ELF-1 (cell line): ENCODE measurements around the gene NCS1.

Source experiments
- DNase-seq: peaks from one replicate; pipeline ENCODE4 v3.0.0-alpha.2; 2016; ENCODE audit warnings: low read depth, low spot score

NCS1 gene

DNA sequence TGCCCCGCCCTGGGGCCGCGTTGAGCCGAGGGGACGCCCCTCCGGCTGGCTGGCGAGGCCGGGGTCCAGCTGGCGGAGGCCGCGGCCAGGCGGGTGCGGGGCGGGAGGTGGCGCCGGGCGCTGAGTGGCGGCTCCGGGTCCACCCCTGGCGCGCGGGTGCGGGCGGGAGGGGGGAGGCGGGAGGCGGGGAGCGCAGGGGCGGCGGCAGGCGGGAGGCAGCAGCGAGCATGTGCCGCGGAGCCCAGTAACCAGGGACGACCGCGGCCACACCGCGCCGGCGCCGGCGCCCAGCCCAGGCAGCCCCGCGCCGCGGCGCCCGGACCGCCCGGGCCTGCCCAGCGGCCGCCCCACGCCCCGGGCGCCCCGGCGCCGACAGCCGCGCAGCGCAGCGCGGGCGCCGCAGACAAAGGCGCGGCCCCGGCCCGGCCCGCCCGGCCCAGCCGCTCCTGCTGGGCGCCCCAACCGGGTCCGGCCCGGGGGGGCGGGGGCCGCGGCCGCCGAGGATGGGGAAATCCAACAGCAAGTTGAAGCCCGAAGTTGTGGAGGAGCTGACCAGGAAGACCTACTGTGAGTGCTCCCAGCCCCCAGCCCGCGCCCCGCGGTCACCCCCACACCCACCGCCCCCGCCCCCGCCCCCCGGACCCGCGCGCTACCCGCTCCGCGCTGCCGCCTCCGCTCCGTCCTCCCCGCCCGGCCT, at the start of gene NCS1:
Gene NCS1 (plus strand): TSS at position 244 of the 697 bp plus-strand sequence. CDS start 260 bp downstream, at position 504.
- no peak for DNase-seq

DNA sequence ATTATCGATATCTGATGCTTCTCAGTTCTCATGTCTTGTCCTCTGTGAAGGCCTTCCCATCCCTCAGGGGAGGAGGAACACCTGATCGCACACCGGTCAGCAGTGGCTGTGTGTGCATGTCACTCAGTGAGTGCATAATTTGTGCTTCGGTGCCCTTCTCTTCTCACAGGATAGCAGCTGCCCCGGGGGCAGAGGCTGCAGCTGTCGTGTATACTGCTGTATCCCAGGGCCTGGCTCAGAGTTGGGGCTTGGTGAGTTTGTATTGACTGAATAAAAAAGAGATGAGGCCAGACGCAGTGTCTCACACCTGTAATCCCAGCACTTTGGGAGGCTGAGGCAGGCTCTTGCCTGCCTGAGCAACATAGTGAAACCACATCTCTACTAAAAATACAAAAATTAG, 49.7 kb upstream of the NCS1 start:
- peak; percentile 36 for DNase-seq

DNA sequence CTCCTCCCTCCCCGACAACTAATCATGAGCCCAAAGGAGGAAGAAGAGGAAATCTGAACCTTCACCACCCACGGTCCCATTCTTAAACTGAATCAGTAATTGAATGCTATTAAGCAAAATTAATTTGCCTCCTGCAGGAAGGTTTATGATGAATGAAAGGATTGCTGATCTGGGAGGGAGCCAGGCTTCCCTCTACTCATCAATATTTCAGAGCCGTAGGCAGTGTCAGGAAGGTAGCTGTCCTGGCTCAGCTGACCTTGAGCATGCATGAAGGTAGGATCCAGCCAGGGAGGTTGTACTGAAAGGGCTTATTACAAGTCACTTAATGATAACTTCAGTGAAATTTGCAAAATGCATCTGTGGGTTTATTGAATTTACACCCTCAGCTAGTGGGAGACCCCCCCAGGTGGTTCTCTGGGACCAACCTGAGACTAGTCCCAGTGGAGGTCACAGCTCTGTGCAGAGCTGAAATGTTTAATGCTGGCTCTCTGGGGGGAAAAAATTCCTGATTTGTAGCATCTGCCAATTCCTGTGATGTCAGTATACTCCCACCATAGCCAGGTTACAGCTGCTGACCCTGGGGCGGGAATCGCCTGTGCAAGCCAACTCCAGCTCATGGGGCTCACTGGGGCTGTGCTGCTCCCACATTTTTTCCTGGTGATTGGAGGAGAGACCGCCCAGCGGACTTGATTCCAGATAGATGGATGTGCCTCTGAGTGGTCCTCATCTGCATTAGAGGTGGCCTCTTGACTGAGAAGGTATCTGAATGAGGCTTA, 47.9 kb upstream of the NCS1 start:
- no peak for DNase-seq

DNA sequence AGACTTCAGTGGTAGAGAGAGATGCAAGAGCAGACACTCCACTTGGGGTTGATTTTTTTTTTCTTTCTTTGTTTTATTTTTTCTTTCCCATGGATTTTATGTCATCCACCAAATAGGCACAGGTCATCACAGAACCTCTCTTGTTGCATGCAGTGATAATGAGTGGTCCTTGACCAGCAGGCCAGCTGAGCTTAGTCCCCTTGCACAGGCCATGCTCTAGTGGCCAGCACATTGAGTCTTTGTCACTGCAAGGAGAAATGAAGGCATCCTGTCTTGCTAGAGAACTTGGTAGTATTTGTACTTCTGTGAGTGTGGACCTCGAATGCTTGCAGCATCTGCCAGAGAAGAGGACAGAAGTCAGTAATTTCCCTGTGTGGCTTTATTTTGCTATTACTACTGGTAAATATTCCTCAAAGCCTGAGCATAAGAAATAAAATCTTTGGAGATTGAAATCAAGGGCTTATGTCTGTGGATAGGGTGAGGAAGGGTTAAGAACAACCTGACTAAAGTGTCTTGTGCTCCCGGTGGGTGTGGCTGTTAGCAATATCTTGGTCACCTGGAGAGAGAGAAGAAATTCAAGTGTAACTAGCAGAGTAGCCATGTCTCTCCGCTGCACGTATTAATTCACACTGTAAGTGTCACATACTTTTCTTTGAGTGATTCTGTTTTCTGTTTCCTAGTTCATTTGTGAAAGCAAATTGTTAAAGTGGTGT, 45.3 kb upstream of the NCS1 start:
- no peak for DNase-seq

DNA sequence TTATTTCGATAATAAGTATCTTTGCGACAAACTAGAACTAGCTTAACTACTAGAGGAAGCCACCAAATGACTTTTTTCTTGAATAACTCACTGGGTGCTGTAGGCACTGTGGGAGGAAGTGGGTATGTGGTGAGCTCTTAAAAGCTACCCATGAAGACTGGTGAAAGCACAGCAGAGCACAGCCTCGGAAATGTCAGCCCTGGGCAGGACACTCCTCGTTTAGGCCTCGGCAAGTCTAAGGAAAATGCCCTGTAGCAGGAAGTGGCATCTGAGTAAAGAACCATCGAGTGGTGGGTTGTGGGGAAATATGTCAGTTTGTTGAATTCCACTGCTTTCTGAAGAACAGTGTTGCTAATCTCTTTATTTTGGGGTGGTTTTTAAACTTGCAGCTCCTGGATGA, 44.0 kb upstream of the NCS1 start:
- DNase-seq, result no peak

DNA sequence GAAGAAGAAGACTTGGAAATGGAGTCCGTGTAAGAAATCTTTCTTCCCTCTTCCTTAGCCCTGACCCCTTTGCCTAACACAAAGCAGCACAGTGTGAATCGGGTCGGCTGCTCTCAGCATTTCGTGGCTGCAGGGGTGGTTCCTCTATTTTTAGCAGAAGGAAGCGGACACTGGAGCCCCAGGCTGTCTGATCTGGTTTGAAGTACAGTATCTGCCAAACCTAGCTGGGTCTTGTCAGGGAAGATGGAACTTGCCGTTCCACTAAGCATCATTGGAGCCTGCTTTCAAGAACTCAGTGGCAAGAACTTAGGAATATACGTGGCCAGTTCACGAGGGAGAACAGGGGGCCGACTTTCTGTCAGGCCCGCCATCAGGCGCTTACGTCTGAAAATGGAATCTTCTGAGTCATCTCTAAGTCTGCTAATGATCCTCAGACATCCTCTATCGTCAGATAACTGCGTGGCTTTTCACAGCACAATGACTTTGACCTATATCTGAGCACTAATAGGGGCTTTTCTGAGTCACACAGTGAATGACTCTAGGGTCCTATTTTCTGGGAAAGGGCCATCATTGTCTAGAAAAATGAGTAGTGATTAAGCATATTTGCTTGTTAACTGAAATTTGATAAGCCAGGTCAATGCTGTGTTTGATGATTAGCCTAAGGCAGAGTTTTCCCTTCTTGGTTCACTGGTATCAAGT, 43.3 kb upstream of the NCS1 start:
- no peak for DNase-seq

DNA sequence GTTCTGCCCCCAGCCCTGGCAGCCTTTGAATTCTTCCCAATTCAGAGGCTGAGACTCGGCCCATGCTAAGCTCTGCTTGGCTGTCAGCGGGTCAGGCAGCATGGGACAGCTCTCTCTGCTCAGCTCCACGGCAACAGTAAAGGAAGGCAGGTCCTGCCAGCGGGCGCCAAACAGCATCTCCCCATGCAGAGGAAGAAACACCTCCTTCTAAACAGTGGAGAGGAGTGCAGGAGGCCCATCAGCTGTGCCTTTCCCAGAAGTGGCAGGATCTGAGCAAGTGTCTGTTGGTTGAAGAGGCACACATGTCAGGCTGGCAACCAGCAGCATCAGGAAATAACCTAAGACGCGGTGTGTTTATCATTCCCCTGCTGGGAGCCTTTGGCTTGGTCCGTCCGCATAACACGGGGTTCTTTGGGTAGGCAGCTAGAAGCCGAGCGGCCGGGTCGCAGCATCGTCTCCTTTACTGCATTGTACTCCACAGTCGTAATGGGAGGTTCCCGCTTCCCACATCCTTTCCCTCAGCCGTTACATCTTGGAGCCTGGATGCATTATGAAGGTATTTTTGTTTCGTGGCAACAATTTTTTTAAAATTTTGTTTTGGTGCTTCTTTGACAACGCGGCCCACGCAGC, 42.7 kb upstream of the NCS1 start:
- no peak for DNase-seq

DNA sequence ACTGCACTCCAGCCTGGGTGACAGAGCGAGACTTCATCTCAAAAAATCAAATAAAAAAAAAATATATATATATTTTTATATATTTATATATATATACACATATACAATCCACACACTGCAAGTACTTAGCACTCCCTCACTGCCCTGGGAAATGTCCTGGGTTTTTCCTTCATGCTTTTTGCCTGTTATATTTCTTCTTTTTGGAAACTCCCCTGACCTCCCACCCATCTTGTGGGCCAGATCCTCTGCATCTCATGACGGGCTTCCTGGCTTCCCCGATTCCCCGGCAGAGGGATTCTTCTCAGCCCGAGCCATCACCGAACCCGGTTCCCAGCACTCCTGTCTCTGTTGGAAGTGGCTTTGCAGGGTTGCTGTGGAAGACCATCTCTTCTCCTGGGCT, 39.5 kb upstream of the NCS1 start:
- no peak for DNase-seq

DNA sequence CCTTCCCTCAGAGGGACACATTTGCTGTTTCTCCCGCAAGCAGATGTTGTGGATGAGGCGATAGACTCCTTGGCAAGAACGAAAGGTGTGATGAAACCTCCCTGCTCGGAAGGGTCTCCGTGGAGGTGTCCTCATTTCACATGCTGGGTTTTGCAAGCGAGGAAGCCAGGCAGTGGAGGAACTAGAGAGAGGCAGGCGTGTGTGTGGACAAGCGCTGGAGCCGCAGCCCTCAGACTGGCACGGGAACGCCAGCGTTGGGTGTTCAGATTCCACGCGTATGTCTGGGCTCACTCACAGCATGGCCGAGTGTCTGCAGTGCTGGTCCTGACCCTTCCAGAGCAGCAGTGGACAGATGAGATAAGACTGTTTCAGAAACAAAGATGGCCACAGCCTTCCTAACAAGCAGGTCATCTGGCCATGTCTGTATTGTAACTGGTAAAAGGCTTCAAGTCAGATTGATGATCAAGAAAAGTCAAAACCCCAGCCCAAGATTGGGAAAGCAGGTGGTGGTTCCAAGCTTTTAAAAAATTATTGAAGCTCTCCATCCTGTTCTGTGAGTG, 35.0 kb upstream of the NCS1 start:
- no peak for DNase-seq

DNA sequence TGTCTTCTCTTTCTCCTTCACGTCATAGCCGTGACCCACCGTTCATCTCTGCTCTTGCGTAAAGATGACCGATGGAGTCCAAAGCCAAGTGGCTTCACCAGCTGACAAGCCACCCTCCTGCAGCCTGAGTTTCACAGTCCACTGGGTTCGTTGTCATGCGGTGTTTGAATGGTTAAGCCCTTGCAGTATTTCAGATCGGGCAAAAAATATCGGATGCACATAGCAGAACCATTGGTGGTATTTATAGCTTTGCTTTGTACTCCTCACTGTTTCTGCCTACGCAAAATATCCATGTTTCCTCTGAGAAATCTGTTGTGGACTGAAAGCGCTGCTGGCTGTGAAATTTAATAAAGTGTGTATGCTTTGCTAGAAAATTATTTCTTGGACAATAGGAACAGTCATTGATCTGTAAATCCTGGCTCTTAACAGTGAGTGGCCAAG, 34.5 kb upstream of the NCS1 start:
- DNase-seq, result no peak

DNA sequence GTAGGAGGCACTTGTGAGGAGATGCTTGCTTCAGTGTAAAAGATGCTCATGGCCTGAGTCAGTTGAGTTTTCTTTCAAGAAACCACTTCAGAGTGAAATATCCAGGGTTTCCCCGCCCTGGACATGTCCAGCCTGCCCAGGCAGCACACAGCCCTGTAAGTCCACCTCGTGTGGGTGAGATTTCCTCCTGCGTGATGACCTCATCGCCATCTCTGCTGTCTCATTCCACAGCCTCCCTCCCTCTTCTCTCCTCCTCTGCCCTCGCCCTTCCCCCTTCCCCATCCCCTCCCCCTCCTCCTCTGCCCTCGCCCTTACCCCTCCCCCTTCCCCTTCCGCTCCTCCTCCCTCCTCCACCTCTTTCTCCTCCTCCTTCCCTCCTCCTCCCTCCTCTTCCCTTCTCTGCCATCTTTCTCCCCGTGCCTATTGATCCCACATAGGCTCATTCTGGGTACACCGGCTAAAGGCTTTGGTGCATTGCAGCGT, 34.0 kb upstream of the NCS1 start:
- peak; percentile 74 for DNase-seq

DNA sequence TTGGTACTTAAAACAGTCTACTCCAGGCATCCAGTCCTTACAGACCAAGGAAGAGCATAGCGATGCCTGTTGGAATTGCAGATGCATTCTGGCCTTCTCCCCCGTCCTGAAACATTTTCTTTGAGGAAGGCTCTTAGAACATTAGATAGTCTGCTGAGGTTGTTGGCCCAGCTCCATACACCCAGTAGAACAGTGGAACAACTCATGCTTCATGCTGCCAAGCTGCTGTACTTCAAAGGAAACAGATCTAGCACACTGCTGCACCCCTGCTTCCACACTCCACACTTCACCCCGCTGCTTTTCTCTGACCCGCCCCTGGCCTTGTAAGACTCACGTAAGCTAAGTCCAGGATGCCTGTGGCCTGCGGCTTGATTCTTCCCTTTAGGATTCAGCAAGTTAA, 33.4 kb upstream of the NCS1 start:
- DNase-seq, result no peak

DNA sequence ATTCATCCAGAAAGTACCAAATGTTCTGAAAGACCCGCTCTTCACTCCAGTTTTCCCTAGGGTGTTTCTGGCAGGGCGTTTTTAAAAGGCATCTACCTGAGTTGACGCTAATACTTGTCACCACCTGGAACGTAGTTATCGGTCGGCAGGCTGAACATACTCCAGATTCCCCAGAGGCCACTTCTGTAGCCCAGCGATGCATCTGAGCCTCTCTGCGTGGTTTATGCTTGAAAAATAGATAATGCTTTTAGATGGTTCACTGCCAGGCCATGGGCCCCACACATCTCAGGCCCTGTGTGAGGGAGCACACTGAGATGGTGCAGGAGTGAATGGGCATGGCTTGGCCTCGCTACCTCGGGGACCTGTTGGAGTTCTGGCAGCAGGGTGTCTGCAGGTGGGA, 33.0 kb upstream of the NCS1 start:
- no peak for DNase-seq

DNA sequence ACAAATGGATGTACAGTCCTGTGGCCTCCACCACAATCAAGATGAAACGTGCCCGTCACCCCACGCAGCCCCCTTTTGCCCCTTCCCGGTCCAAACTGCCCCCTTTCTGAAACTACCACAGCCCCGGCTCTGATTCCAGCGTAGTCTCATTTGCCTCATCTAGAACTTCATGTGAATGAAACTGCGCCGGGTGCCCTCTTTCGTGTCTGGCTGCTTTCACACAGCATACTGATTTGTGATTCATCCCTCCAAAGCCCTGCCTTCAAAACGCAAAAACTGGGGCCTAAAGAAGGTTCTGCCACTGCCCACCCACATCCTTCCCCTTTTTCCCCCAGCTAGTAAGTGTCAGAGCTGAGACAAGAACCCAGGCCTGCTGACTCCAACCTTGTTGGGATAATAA, 31.5 kb upstream of the NCS1 start:
- no peak for DNase-seq

DNA sequence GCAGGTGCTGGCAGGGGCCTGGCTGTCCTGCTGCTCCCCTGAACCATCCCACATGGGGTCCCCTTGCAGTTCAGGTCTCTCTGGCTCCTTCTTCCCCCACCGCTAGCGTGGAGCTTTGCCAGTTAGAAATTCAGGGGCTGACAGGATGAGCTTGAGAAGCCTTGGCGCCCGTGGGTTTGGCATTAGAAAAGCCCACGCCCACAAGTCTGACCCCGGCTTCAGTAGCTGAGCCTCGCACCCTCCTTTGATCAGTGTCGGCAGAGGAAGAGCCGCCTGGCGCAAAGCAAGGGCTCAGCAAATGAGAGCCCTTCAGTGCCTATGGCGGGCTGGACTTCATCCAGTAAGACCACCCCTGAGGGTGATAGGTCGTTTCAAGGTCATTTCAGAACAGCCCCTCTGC, 30.1 kb upstream of the NCS1 start:
- DNase-seq, result no peak

DNA sequence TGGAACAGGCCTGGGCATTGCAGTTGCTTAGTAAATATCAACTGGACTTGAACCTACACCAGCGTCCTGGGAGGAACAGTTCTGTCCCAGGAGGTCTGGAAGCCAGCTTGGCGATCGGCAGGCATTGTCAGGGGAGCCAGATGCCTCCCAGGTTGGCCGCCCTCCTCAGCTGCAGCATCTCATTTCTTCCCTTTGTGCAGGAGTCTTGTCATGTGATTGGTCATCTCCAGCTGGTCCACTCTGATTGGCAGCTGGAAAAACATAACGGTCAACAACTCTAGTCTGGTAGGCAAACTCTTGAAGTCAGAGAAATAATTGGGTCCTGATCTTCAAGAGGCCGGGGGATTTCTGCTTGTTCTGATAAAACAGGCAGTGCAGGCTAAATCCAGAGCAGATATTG, 29.6 kb upstream of the NCS1 start:
- DNase-seq, result peak; percentile 45

DNA sequence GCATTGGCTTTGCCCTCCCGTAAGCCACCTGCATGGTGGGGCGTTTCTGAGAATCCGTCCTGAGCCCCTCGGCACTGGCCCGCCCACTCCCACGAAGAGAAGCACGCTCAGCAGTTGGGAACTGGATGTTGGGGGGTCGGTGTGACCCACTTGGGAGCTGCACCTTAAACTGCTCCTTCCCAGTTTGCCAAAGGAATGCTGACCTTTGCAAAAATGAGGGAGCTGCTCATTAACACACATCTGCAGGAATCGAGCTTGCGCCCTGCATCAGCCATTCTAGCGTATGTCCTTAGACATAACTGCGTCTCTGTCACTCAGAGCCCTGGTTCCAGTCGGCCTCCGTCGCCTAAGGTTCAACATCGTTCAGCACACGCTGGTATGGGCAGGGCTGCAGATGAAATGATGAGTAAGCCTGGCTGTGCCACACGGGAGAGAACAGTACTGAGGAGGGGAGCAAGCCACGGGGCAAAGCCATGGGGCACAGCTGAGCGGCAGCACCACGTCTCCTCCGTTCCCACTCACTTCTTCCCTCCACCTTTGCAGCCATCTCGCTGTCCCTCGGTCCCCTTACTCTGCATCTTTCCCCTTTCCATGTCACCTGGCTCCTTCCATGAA, 28.8 kb upstream of the NCS1 start:
- DNase-seq, result no peak

DNA sequence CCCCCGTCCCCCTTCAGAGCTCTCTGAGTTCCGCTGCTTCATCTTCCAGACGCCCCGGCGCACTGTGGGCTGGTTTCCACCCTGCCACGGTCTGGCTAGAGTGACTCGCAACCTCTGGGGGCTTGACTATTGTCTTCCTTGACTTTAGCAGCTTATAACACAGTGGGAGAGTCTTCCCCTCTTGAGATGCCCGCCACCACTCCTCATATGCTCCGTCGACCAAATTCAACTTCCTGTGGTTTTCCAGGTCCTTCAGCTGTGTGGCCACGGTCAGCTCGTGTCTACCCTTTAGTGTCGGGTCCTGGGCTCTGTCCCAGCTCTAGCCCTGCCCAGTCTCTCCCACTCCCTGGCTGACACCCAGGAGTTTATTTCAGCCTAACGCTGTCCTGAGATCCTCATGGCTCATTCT, 28.2 kb upstream of the NCS1 start:
- no peak for DNase-seq

DNA sequence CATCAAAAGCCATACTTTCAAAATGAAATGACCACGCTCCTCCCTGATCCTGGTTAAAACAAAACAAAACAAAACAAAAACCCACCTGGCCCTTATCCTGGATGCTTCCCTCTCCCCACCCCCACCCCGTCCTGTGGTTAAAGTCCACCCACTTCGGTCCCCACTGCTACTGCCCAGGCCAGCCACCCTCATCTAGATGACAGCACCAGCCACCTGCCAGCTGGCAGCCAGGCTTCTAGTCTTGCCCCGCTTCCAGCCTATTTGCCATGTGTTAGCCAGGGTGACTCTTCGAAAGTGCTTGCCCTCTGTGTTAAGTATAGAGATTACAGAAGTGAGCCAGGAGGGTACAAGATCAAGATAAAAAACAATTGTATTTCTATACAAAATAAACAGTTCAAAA, 27.5 kb upstream of the NCS1 start:
- DNase-seq, result no peak

DNA sequence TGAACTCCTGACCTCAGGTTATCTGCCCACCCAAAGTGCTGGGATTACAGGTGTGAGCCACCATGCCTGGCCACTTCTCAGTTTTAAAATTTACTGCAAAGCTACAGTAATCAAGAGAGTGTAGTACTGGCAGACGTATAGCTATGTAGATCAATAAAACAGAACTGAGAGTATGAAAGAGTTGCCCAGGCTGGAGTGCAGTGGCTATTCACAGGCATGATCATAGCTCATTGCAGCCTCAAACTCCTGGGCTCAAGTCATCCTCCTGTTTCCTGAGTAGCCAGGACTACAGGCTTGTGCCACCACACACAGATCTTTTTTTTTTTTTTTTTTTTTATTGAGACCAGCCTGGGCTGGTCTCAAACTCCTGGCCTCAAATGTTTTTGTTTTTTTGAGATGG, 26.5 kb upstream of the NCS1 start:
- no peak for DNase-seq

DNA sequence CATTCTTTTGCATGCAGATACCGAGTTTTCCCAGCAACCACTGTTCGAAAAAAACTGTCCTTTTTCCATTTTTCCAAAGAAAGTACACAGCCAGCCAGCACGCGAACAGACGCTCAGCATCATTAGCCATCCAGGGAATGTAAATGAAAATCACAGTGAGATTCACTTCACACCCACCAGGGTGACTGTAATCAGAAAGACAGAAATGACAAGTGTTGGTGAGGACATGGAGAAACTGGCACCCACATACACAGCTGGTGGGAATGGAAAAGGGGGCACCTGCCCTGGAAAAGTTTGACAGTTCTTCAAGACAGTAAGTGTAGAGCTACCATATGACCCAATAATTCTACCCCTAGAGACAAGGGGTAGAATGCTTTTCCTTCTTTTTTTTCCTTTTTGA, 25.0 kb upstream of the NCS1 start:
- DNase-seq, result no peak
